GM12891 (cell line): ENCODE data around the gene DTX3L.

Source experiments
- POLR2A ChIP-seq: IDR thresholded peaks from 2 replicates; pipeline ENCODE4 v1.6.1; 2011; ENCODE audit warnings: low read depth, low read length, control low read depth
- POLR2AphosphoS5 ChIP-seq: IDR thresholded peaks from 2 replicates; pipeline ENCODE4 v1.6.1; 2011; ENCODE audit warnings: low read depth, low read length, control low read depth
- TAF1 ChIP-seq: IDR thresholded peaks from 2 replicates; pipeline ENCODE4 v1.6.1; 2011; ENCODE audit warnings: low read depth, low read length, control low read depth

DNA sequence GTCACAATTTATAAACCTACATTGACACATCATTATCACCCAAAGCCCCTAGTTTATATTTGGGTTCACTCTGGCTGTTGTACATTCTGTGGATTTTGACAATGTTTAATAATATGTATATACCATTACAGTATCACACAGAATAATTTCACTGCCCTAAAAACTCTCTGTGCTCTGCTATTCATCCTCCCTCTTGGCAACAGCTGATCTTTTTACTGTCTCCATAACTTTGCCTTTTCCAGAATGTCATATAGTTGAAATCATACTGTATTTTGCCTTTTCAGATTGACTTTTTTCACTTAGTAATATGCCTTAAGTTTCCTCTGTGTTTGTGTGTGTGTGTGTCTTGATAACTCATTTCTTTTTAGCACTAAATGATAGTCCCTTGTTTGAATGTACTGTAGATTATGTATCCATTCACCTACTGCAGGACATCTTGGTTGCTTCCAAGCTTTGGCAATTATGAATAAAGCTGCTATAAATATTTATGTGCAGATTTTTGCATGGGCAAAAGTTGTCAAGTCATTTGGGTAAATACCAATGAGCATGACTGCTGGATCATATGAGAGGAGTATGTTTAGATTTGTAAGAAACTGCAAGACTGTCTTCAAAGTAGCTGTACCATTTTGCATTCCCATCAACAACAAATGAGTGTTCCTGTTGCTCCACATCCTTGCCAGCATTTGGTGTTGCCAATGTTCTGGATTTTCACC is 22.8 kb downstream of the DTX3L start:
- no peak for TF ChIP-seq TAF1
- TF ChIP-seq POLR2AphosphoS5, result no peak
- TF ChIP-seq POLR2A, result no peak
